ENCODE data around the gene MKRN1. TPM values are rescaled to one million over a fixed set of nuclear protein-coding genes. Genes with fewer than 3 reads are reported as not detected.
A peak's percentile ranks its signal among the peaks of the same experiment; 100 is the strongest.

The MKRN1 gene
- total RNA-seq, 4 donors from 2014 or later: 45.9 to 75.7 (median 60.0) TPM

DNA sequence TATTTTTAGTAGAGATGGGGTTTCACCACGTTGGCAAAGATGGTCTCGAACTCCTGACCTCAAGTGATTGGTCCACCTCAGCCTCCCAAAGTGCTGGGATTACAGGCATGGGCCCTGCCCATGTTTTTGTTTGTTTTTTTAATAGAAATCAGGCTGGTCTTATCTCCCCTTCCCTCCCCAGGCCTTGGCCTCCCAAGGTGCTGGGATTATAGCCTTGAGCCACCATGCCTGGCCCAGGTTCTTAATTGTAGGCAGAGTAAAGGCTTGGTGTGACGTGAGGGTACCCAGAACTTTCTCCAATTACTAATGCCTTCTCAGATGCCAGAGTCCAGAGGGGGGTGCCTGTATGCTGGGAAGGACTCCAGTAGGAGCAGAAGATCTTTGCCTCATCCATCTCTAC is 5.2 kb upstream of the MKRN1 start:
- TF ChIP-seq, protein P1, sequence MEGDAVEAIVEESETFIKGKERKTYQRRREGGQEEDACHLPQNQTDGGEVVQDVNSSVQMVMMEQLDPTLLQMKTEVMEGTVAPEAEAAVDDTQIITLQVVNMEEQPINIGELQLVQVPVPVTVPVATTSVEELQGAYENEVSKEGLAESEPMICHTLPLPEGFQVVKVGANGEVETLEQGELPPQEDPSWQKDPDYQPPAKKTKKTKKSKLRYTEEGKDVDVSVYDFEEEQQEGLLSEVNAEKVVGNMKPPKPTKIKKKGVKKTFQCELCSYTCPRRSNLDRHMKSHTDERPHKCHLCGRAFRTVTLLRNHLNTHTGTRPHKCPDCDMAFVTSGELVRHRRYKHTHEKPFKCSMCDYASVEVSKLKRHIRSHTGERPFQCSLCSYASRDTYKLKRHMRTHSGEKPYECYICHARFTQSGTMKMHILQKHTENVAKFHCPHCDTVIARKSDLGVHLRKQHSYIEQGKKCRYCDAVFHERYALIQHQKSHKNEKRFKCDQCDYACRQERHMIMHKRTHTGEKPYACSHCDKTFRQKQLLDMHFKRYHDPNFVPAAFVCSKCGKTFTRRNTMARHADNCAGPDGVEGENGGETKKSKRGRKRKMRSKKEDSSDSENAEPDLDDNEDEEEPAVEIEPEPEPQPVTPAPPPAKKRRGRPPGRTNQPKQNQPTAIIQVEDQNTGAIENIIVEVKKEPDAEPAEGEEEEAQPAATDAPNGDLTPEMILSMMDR (IDR thresholded peaks at IDR 0.05): no peak
- TF ChIP-seq POLR2A (IDR thresholded peaks at IDR 0.05) (no peak), EP300 (IDR thresholded peaks at IDR 0.05) (no peak)

DNA sequence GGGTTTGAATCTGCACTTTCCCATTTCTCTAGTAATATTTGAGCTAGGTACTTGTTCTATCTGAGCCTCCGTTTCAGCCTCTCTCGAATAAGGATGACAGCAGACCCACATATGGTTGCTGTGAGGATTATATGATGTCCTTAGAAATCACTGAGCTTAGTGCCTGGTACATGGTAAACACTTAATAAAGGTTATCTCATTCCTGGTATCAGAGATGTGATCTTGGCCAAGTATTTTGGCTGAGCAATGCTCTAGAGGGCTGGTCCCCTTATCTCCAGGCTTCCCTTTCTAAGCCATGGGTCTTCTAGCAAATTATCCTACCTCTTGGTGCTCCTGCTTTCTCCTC is 407 bp upstream of the MKRN1 start:
- TF ChIP-seq, protein P1 (IDR thresholded peaks at IDR 0.05): no peak
- TF ChIP-seq POLR2A (IDR thresholded peaks at IDR 0.05) (no peak), EP300 (IDR thresholded peaks at IDR 0.05) (no peak)
- H3K36me3 ChIP-seq: no peaks in the 10 kb centered on the region
- no peaks in the 10 kb centered on the region for H3K9me3 ChIP-seq
- WGBS, 2 donors: 0 to 4% methylated on average over 2 of the region's 2 CpGs
- no peaks in the 10 kb centered on the region for H3K27me3 ChIP-seq
- no peak for DNase-seq (ENCODE audit: low spot score in 2 of 2)
- peaks cover 0 to 32% (median 16%) of the 10 kb centered on the region in 4 donors for H3K4me1 ChIP-seq
- peak overlapping the region in 3 of 4 donors; percentile 91 to 94 (median 92) for H3K27ac ChIP-seq
- peak overlapping the region; percentile 61 to 100 (median 98) for H3K4me3 ChIP-seq

More for the DNA sequence above, 5.2 kb upstream of the MKRN1 start:
- no peaks in the 10 kb centered on the region for H3K36me3 ChIP-seq
- DNase-seq (ENCODE audit: low spot score in 2 of 2): no peak
- no peak overlapping the region for H3K4me3 ChIP-seq
- H3K27me3 ChIP-seq: no peaks in the 10 kb centered on the region
- H3K4me1 ChIP-seq: peaks cover 0 to 5% (median 0%) of the 10 kb centered on the region in 4 donors
- WGBS, 2 donors: 78 to 80% methylated on average over 3 of the region's 3 CpGs
- no peaks in the 10 kb centered on the region for H3K9me3 ChIP-seq
- peak overlapping the region in 3 of 4 donors; percentile 2 to 76 (median 19) for H3K27ac ChIP-seq

DNA sequence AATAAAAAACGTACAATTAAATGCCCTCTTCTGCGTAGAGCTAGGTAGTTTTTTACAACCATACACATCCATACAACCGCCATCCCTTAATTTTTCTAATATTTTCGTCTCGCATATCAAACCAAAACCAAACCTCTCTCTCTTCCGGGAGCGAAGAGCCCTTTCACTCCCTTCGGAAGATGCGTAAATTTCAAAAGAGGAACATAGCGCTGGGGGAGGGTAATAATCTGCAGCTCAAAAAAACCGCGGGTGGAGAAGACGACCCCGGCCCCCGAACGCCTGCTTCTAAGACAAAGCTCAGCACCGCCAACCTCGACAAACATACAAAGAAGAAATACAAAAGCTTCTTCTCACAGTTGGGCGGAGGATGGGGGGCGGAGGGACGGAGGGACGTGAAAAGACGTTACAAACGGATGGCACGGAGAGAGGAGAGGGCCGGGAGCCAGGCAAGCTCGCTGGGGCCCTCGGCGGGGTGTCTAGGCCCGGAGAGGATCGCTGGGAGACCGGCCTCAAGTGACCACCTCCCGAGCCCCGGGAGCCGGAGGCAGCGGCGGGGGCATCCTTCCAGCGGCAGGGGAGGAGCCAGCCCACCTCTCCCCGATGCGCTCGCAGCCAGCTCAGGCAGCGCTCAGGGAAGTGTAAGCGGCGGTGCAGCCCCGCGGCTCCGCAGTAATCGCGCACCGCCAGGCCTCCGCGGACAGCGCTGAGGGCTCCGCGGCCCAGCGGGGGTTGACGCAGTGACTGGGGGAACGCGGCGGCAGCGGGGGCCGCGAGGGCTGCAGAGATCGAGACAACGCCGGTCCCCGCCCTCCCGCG is 851 bp downstream of the MKRN1 start:
- DNase-seq (ENCODE audit: low spot score in 2 of 2): peak in 1 of 2 donors; percentile 27
- H3K4me3 ChIP-seq: peak overlapping the region; percentile 61 to 100 (median 98)

DNA sequence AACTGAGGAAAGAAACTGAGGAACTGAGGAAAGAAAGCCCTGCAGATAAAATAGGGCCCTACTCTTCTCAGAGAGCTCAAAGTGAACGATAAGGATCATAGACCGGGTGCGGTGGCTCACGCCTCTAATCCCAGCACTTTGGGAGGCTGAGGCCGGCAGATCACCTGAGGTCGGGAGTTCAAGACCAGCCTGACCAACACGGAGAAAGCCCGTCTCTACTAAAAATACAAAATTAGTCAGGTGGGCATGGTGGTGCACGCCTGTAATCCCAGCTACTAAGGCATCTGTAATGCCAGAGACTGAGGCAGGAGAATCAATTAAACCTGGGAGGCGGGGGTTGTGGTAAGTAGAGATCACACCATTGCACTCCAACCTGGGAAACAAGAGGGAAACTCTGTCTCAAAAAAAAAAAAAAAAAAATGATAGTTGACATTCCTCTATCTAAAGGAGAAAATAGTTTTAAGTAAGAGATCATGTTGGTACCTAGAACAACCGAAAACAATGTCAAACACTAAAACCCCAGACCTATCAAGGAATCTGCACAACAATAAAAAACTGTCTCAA is 2.5 kb downstream of the MKRN1 start:
- H3K36me3 ChIP-seq: no peaks in the 10 kb centered on the region
- H3K27ac ChIP-seq: peak overlapping the region in 1 of 4 donors; percentile 94
- H3K4me1 ChIP-seq: peaks cover 0 to 32% (median 16%) of the 10 kb centered on the region in 4 donors
- TF ChIP-seq, protein P1 (IDR thresholded peaks at IDR 0.05): no peak
- TF ChIP-seq EP300 (IDR thresholded peaks at IDR 0.05): no peak
- no peak for TF ChIP-seq POLR2A (IDR thresholded peaks at IDR 0.05)
- H3K9me3 ChIP-seq: no peaks in the 10 kb centered on the region
- DNase-seq (ENCODE audit: low spot score in 2 of 2): no peak
- WGBS, 2 donors: 70 to 85% methylated on average over 11 of the region's 11 CpGs
- no peaks in the 10 kb centered on the region for H3K27me3 ChIP-seq
- no peak overlapping the region for H3K4me3 ChIP-seq

More for the DNA sequence above, 851 bp downstream of the MKRN1 start:
- Histone ChIP-seq H3K36me3 (no peaks in the 10 kb centered on the region), H3K4me1 (peaks cover 0 to 32% (median 16%) of the 10 kb centered on the region in 4 donors), H3K27me3 (no peaks in the 10 kb centered on the region), H3K27ac (peak overlapping the region; percentile 41 to 94 (median 92)), H3K9me3 (no peaks in the 10 kb centered on the region)
- TF ChIP-seq, protein P1 (IDR thresholded peaks at IDR 0.05): no peak
- TF ChIP-seq POLR2A (IDR thresholded peaks at IDR 0.05): no peak
- TF ChIP-seq EP300 (IDR thresholded peaks at IDR 0.05): no peak
- 0 to 1% methylated on average over 42 to 48 of the region's 69 CpGs for WGBS, 2 donors
